ENCODE results near the gene SDC3.
A peak's percentile ranks its signal among the peaks of the same experiment; 100 is the strongest.

Gene SDC3

DNA sequence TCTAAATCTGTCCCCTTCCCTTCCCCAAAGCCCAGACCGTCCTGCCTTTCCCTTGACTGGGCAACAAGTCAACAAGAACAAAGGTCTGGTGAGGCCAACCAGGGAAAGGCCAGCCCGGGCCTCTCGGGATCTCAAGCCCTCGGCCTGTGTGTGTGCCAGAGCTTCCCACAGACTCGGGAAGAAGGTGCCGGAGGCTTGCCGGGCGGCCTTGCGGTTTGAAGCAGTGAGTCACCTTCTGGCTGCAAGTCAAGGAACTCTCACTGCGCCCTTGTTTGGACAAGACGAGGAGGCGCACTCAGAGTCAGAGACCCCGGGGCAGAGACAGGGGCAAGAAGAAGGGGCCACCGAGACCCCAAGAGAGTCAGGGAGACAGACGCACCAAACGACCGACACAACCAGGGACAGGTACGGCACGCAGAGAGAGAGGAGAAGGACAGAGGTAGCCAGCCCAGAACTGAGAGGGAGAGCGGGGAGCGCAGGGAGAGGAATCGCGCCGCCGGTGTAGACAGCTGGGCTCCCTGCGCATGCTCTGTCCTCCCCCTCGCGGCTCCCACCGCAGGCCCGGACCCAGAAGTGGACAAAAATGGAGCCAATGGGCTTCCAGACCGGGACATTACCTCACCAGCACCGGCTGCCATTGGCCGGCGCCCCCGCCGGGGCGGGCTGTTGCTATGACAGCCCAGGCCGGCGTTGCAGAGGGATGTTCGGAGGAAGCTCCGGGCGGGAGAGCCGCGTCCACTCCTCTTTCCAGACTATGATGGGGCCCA lies 84.4 kb downstream of the SDC3 start:
- peak in 1 of 2 donors; percentile 23 for DNase-seq (ENCODE audit: low read depth in 2 of 2, low spot score in 1 of 2)

DNA sequence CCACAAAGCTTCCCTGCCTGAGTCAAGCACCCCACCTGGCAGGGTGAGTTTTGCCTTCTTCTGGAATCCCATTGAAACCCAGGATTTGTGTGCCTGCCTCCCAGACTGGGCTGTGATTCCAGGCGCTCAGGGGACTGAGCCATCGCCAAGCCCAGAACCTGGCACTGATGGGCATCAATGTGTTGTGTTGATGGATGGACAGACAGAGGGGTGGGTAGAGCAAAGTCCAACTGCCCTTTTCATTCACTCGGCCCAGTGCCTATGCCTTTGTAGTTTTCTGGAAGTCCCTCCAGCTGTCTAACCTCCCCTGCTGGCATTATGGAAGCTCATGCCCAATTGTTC lies 85.0 kb downstream of the SDC3 start:
- DNase-seq (ENCODE audit: low read depth in 2 of 2, low spot score in 1 of 2), result no peak

DNA sequence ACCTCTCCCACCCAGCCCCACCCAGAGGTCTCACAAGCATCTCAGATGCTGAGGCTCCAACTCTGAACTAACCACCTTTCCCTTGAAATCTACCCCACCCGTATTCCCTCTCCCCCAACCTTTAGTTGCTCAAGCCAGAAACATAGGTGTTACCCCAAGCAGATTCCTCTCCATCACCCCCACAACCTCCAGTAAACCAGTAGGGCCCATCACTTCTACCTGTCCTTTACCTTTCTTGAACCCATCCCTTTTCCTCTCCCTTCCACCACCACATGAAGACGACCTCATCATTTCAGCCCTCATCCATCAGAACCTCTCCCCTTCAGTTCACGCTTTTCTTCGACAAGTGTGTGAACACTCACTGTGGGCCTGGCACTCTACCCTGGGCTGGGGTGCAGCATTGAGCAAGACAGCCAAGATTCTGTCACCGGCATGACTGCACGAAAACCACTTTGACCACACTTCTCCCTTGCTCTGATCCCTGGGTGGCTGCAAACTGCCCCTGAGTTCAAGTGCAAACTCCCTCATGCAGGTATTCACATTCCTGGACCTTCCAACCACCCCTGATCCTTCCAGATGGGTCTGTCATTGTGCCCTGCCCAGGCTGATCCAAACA lies 85.5 kb downstream of the SDC3 start:
- DNase-seq (ENCODE audit: low read depth in 2 of 2, low spot score in 1 of 2), result no peak

DNA sequence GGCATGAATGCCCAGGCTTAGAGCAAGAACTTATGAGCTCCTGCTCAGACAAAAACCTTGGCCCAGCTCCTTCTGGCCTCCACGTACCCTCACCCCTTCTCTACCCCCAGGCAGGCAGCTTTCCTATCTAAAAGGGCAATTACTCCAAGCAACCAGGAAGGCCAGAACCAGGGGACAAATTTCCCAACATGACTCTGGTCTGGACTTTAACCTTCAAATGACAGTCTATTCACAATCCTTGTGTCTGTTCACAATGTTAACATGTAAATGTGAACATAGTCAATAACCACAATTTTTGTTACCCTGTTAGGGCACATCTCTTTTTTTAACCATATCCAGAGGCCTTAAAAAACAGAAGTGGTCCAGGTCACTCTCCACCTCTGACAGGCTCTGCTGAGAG lies 86.6 kb downstream of the SDC3 start:
- no peak for DNase-seq (ENCODE audit: low read depth in 2 of 2, low spot score in 1 of 2)

DNA sequence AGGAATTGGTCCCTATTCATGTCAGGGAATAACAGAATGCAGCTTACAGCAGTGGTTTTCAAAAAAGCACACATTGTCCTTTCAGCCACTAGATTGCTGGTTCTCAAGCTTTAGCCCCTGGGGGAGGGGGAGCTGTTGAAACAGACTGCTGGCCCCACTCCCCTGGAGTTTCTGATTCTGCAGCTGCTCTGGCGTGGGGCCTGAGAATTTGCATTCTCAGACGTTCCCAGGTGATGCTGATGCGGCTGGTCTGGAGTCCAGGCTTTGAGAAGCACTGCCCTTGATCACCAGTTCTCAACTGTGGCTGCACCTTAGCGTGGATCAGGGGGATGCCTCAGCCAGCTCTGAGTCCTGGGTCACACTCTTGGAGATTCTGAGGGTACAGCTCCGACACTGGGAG lies 88.3 kb downstream of the SDC3 start:
- no peak for DNase-seq (ENCODE audit: low read depth in 2 of 2, low spot score in 1 of 2)

All from stimulated activated CD8-positive, alpha-beta memory T cell treated with anti-CD3 and anti-CD28 coated beads, Interleukin-4, amount 100 ng/mL, for 1 hour (primary cell).